Brain microvascular endothelial cell (primary cell): ENCODE measurements around the gene GPLD1.

Experiments used
- DNase-seq: peaks from one replicate; pipeline ENCODE4 v3.0.0-alpha.2; 2020
- H3K27ac ChIP-seq: fragments of 250-450 bp; sonication (Bioruptor Pico); 2 replicates; pipeline ENCODE4 v1.5.1; 2020; ENCODE audit warnings: mild to moderate bottlenecking, moderate library complexity
- H3K27me3 ChIP-seq: fragments of 250-450 bp; sonication (Bioruptor Pico); replicated peaks from 2 replicates; pipeline ENCODE4 v1.5.1; 2020; ENCODE audit warnings: mild to moderate bottlenecking
- H3K36me3 ChIP-seq: fragments of 250-450 bp; sonication (Bioruptor Pico); replicated peaks from 2 replicates; pipeline ENCODE4 v1.5.1; 2020; ENCODE audit warnings: mild to moderate bottlenecking
- H3K4me3 ChIP-seq: 2 replicates; pipeline ENCODE4 v1.5.1; 2011; ENCODE audit warnings: low read depth, mild to moderate bottlenecking, control low read depth, low read length, moderate library complexity
- CTCF ChIP-seq: IDR thresholded peaks from 2 replicates; pipeline ENCODE4 v1.5.1; 2011; ENCODE audit warnings: low read depth, mild to moderate bottlenecking, moderate library complexity, low read length, control low read depth, inconsistent platforms; ENCODE audit errors: missing control alignments
- in situ Hi-C: cut with HindIII; loops from 2 replicates; pipeline ENCODE4 v1.10.0; 2017; ENCODE audit warnings: low sequenced_read_pairs, low pct_ligation_motif_present

GPLD1 gene

GRCh38 chr6:24458941-24459340 lies 30.4 kb downstream of the GPLD1 start:
- no peaks in the 10 kb centered on the region for H3K27me3 ChIP-seq
- no peaks in the 10 kb centered on the region for H3K36me3 ChIP-seq
- H3K4me3 ChIP-seq = no peak overlapping the region
- no peak for DNase-seq
- H3K27ac ChIP-seq = no peak overlapping the region
- no peak for TF ChIP-seq CTCF
- in situ Hi-C loops = no loop called here

GRCh38 chr6:24458134-24458533 lies 31.2 kb downstream of the GPLD1 start:
- Histone ChIP-seq H3K27ac (no peak overlapping the region), H3K36me3 (no peaks in the 10 kb centered on the region), H3K27me3 (no peaks in the 10 kb centered on the region), H3K4me3 (no peak overlapping the region)
- TF ChIP-seq CTCF = no peak
- no peak for DNase-seq
- in situ Hi-C loops = no loop called here

- H3K27me3 ChIP-seq = no peaks in the 10 kb centered on the region
- TF ChIP-seq CTCF = no peak
- in situ Hi-C loops = no loop called here
- no peak overlapping the region for H3K27ac ChIP-seq
- DNase-seq = no peak
- no peaks in the 10 kb centered on the region for H3K36me3 ChIP-seq
- no peak overlapping the region for H3K4me3 ChIP-seq
These were observed 34.3 kb downstream of the GPLD1 start for GRCh38 chr6:24455061-24455460.

GRCh38 chr6:24454452-24454851 lies 34.9 kb downstream of the GPLD1 start:
- H3K4me3 ChIP-seq = no peak overlapping the region
- H3K27ac ChIP-seq = no peak overlapping the region
- in situ Hi-C loops = no loop called here
- no peak for TF ChIP-seq CTCF
- H3K27me3 ChIP-seq = no peaks in the 10 kb centered on the region
- H3K36me3 ChIP-seq = no peaks in the 10 kb centered on the region
- DNase-seq = no peak

GRCh38 chr6:24453921-24454320 lies 35.5 kb downstream of the GPLD1 start:
- Histone ChIP-seq H3K27me3 (no peaks in the 10 kb centered on the region), H3K4me3 (no peak overlapping the region), H3K27ac (no peak overlapping the region), H3K36me3 (no peaks in the 10 kb centered on the region)
- no peak for TF ChIP-seq CTCF
- in situ Hi-C loops = no loop called here
- DNase-seq = no peak

GRCh38 chr6:24451581-24452388 lies 37.6 kb downstream of the GPLD1 start:
- Histone ChIP-seq H3K27me3 (no peaks in the 10 kb centered on the region), H3K27ac (no peak overlapping the region), H3K36me3 (no peaks in the 10 kb centered on the region), H3K4me3 (no peak overlapping the region)
- no peak for DNase-seq
- TF ChIP-seq CTCF = no peak
- in situ Hi-C loops = no loop called here
